ENCODE measurements around the gene EDC4. TPM values are rescaled to one million over a fixed set of nuclear protein-coding genes. Genes with fewer than 3 reads are reported as not detected.

The EDC4 gene
- total RNA-seq, 1 donor from 2014 or later: 100 TPM

DNA sequence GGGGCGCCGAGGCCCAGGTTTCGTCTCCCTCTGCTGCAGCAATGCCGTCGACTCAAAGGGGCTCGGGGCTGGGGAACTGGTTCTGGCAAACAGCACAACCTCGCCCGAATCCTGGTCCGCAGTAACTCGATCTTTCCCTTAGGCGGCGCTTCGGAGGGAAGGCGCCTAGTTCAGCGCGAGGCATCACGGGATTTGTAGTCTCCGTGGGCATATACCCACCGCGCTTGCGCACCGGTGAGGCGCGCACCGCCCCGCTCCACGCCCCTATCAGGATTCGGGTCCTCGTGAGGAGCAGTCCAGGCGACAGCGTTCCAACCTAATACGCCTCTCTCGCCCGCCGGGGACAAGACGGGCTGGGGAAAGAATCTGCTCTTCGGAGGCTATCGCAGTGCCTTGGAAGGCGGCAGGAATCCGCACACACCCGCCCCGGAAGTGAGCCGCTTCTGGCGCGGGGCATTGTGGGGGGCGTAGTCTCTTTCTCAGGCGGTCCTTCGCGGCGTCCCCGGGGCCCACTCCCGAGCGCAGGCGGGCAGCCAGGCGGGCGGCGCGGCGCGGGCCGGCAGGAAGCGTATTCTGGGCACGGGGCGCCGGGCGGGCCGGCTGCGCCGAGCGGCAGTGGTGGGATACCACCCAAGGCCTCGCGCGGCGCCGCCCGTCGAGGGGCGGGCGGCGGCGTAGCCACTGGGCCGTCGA lies 30.9 kb upstream of the EDC4 start, which contains the start of gene THAP11:
Gene THAP11 (plus strand): TSS at position 505 of the 693 bp plus-strand sequence. CDS start 235 bp downstream, outside the sequence.
- Mint-ChIP-seq H3K4me3 (peak within 1 kb of the TSS; percentile 97), H3K27me3 (ENCODE audit: low read depth) (no peaks in the 10 kb centered on the region), H3K4me1 (peaks cover 42% of the 10 kb centered on the region), H3K36me3 (ENCODE audit: low read depth) (no peaks in the 10 kb centered on the region), H3K9me3 (no peaks in the 10 kb centered on the region), H3K27ac (ENCODE audit: unreplicated experiment) (peak within 1 kb of the TSS; percentile 98)
- peak; percentile 98 for DNase-seq (ENCODE audit: low read depth, low spot score)
- TF ChIP-seq, protein P1, sequence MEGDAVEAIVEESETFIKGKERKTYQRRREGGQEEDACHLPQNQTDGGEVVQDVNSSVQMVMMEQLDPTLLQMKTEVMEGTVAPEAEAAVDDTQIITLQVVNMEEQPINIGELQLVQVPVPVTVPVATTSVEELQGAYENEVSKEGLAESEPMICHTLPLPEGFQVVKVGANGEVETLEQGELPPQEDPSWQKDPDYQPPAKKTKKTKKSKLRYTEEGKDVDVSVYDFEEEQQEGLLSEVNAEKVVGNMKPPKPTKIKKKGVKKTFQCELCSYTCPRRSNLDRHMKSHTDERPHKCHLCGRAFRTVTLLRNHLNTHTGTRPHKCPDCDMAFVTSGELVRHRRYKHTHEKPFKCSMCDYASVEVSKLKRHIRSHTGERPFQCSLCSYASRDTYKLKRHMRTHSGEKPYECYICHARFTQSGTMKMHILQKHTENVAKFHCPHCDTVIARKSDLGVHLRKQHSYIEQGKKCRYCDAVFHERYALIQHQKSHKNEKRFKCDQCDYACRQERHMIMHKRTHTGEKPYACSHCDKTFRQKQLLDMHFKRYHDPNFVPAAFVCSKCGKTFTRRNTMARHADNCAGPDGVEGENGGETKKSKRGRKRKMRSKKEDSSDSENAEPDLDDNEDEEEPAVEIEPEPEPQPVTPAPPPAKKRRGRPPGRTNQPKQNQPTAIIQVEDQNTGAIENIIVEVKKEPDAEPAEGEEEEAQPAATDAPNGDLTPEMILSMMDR (conservative IDR thresholded peaks at IDR 0.05): peak; percentile 76

DNA sequence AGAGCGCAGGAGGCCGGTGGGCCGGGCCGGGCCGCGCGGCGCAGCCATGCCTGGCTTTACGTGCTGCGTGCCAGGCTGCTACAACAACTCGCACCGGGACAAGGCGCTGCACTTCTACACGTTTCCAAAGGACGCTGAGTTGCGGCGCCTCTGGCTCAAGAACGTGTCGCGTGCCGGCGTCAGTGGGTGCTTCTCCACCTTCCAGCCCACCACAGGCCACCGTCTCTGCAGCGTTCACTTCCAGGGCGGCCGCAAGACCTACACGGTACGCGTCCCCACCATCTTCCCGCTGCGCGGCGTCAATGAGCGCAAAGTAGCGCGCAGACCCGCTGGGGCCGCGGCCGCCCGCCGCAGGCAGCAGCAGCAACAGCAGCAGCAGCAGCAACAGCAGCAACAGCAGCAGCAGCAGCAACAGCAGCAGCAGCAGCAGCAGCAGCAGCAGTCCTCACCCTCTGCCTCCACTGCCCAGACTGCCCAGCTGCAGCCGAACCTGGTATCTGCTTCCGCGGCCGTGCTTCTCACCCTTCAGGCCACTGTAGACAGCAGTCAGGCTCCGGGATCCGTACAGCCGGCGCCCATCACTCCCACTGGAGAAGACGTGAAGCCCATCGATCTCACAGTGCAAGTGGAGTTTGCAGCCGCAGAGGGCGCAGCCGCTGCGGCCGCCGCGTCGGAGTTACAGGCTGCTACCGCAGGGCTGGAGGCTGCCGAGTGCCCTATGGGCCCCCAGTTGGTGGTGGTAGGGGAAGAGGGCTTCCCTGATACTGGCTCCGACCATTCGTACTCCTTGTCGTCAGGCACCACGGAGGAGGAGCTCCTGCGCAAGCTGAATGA lies 30.1 kb upstream of the EDC4 start:
- TF ChIP-seq, protein P1 (conservative IDR thresholded peaks at IDR 0.05): peak; percentile 50
- peaks cover 45% of the 10 kb centered on the region for H3K4me1 Mint-ChIP-seq
- no peaks in the 10 kb centered on the region for H3K36me3 Mint-ChIP-seq (ENCODE audit: low read depth)
- peak overlapping the region; percentile 89 for H3K27ac Mint-ChIP-seq (ENCODE audit: unreplicated experiment)
- peak overlapping the region; percentile 88 for H3K4me3 Mint-ChIP-seq
- H3K27me3 Mint-ChIP-seq (ENCODE audit: low read depth): no peaks in the 10 kb centered on the region
- H3K9me3 Mint-ChIP-seq: no peaks in the 10 kb centered on the region
- DNase-seq (ENCODE audit: low read depth, low spot score): peak; percentile 49

DNA sequence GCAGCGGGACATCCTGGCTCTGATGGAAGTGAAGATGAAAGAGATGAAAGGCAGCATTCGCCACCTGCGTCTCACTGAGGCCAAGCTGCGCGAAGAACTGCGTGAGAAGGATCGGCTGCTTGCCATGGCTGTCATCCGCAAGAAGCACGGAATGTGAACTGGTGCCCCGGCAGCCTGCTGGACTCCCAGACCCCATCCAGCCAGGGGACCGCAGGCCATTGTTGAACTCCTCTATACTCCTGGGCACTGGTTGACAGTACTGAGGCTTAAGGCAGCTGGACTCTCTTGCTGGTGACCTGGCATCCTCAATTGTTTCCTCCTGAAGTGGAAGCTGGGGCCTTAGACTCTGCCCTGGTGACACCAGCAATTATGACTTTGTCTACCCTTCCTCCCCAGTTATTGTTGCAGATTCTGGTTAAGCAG lies 29.5 kb upstream of the EDC4 start:
- Mint-ChIP-seq H3K9me3 (no peaks in the 10 kb centered on the region), H3K27ac (ENCODE audit: unreplicated experiment) (peak overlapping the region; percentile 89), H3K4me1 (peaks cover 50% of the 10 kb centered on the region), H3K27me3 (ENCODE audit: low read depth) (no peaks in the 10 kb centered on the region), H3K36me3 (ENCODE audit: low read depth) (no peaks in the 10 kb centered on the region), H3K4me3 (peak overlapping the region; percentile 88)
- TF ChIP-seq, protein P1 (conservative IDR thresholded peaks at IDR 0.05): peak; percentile 15
- DNase-seq (ENCODE audit: low read depth, low spot score): peak; percentile 12

DNA sequence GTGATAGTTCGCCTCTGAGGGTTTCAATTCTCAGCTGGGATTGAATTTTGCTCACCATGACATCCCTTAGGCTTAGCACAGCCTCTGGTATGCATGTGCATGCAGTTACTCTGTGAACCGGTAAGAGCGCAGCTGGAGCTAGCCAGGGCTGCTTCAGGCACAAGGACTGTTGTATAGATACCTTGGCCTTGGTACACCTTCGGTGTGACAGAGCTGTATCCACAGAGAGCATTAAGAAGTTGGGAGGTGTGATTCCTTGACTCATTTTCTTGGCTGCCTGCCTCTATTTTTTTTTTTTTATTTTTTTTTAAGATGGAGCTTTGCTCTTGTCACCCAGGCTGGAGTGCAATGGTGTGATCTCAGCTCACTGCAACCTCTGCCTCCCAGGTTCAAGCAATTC lies 28.4 kb upstream of the EDC4 start:
- H3K27me3 Mint-ChIP-seq (ENCODE audit: low read depth): no peaks in the 10 kb centered on the region
- peaks cover 54% of the 10 kb centered on the region for H3K4me1 Mint-ChIP-seq
- no peak for DNase-seq (ENCODE audit: low read depth, low spot score)
- H3K27ac Mint-ChIP-seq (ENCODE audit: unreplicated experiment): peak overlapping the region; percentile 29
- H3K4me3 Mint-ChIP-seq: peak overlapping the region; percentile 88
- H3K9me3 Mint-ChIP-seq: no peaks in the 10 kb centered on the region
- TF ChIP-seq, protein P1 (conservative IDR thresholded peaks at IDR 0.05): no peak
- no peaks in the 10 kb centered on the region for H3K36me3 Mint-ChIP-seq (ENCODE audit: low read depth)

DNA sequence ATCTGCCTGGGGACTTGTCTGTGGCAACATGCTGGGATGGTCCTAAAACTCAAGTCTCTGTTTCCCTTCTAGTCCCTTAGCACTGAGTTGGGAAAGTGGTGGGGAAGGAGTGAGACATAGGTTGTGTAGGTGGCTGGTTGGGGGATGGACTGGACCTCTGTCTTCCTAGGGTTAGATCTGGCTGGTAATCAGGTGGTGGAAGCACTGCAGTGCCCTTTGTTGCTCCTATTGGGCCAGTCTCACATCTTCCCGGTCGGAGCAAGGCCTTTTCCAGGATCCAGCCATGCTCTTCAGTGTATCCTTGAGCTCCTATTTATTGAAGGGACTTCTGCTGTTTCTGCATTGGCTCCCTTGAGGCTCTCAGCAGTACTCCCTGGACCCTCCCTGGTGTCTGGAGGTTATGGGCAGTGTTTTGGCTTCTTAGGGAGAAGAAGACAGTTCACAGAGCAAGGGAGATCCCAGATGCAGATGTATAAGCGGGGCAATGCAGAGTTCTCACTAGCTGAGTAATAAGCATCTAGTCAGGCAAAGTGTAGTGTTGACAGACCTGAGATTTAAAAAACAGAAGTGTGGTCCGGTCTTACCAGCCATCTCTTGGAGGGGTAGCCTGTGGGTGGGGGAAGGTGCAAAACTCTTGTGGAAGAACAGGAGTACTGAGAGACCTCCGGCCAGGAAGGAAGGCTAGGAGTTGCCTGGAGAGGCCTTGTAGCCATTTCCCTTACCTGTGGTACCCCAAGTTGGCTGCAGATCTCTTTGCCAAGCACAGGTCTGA lies 27.4 kb upstream of the EDC4 start:
- Mint-ChIP-seq H3K4me1 (peaks cover 54% of the 10 kb centered on the region), H3K27me3 (ENCODE audit: low read depth) (no peaks in the 10 kb centered on the region), H3K27ac (ENCODE audit: unreplicated experiment) (peak overlapping the region; percentile 94), H3K9me3 (no peaks in the 10 kb centered on the region), H3K36me3 (ENCODE audit: low read depth) (no peaks in the 10 kb centered on the region), H3K4me3 (peak overlapping the region; percentile 88)
- TF ChIP-seq, protein P1 (conservative IDR thresholded peaks at IDR 0.05): no peak
- no peak for DNase-seq (ENCODE audit: low read depth, low spot score)
